MM.1S (cell line): ENCODE results near the gene CNGB1.

ENCODE experiments used
- DNase-seq: peaks from one replicate; pipeline ENCODE4 v3.0.0-alpha.2; 2015
- H2AFZ ChIP-seq: fragments of 300-600 bp; sonication (generic); 2 replicates; pipeline ENCODE4 v1.6.0; 2016; ENCODE audit warnings: antibody characterized with exemption, low read length
- H3F3A ChIP-seq: fragments of 300-600 bp; sonication (generic); 2 replicates; pipeline ENCODE4 v1.6.1; 2016; ENCODE audit warnings: mild to moderate bottlenecking, antibody characterized with exemption, low read length, moderate library complexity, mixed read lengths; ENCODE audit not compliant: insufficient read depth
- H3K27ac ChIP-seq: fragments of 300-600 bp; sonication (generic); 2 replicates; pipeline ENCODE4 v1.5.1; 2016; ENCODE audit warnings: mild to moderate bottlenecking, low read length
- H3K27me3 ChIP-seq: fragments of 300-600 bp; sonication (generic); replicated peaks from 2 replicates; pipeline ENCODE4 v1.6.0; 2016; ENCODE audit warnings: low read length; ENCODE audit not compliant: insufficient read depth
- H3K36me3 ChIP-seq: fragments of 300-600 bp; sonication (generic); replicated peaks from 2 replicates; pipeline ENCODE4 v1.6.1; 2016; ENCODE audit warnings: mild to moderate bottlenecking, low read length, mixed read lengths; ENCODE audit not compliant: insufficient read depth
- H3K4me1 ChIP-seq: fragments of 300-600 bp; sonication (generic); 2 replicates; pipeline ENCODE4 v1.6.1; 2016; ENCODE audit warnings: low read length, mixed read lengths
- H3K4me2 ChIP-seq: fragments of 300-600 bp; sonication (generic); 2 replicates; pipeline ENCODE4 v1.6.0; 2016; ENCODE audit warnings: low read depth, low read length
- H3K4me3 ChIP-seq: fragments of 300-600 bp; sonication (generic); 2 replicates; pipeline ENCODE4 v1.5.1; 2016; ENCODE audit warnings: low read length, mixed read lengths
- H3K79me2 ChIP-seq: fragments of 300-600 bp; sonication (generic); 2 replicates; pipeline ENCODE4 v1.6.1; 2016; ENCODE audit warnings: mixed run types, low read length, mixed read lengths
- H3K9ac ChIP-seq: fragments of 300-600 bp; sonication (generic); 2 replicates; pipeline ENCODE4 v1.6.1; 2016; ENCODE audit warnings: low read length, mixed read lengths
- H3K9me2 ChIP-seq: fragments of 300-600 bp; sonication (generic); replicated peaks from 2 replicates; pipeline ENCODE4 v1.6.1; 2016; ENCODE audit warnings: mild to moderate bottlenecking, low read length, mixed read lengths; ENCODE audit not compliant: insufficient read depth
- H3K9me3 ChIP-seq: fragments of 300-600 bp; sonication (generic); replicated peaks from 2 replicates; pipeline ENCODE4 v1.6.1; 2016; ENCODE audit warnings: mild to moderate bottlenecking, low read length, mixed read lengths; ENCODE audit not compliant: insufficient read depth
- H4K20me1 ChIP-seq: fragments of 300-600 bp; sonication (generic); 2 replicates; pipeline ENCODE4 v1.6.1; 2016; ENCODE audit warnings: mild to moderate bottlenecking, low read length, moderate library complexity, mixed read lengths; ENCODE audit not compliant: insufficient read depth
- CTCF ChIP-seq: fragments of 300-600 bp; sonication (generic); IDR thresholded peaks from 2 replicates; pipeline ENCODE4 v1.5.1; 2016; ENCODE audit warnings: antibody characterized with exemption, low read length, mixed read lengths
- EZH2 ChIP-seq: fragments of 300-600 bp; sonication (generic); optimal IDR thresholded peaks from 2 replicates; pipeline ENCODE3; 2017; ENCODE audit warnings: low read depth, mild to moderate bottlenecking, antibody characterized with exemption, low read length, mixed read lengths
- EZH2phosphoT487 ChIP-seq: fragments of 300-600 bp; sonication (generic); IDR thresholded peaks from 2 replicates; pipeline ENCODE4 v1.6.1; 2018; ENCODE audit warnings: antibody characterized with exemption, low read length

The CNGB1 gene

GRCh38 chr16:57924514-57924913 lies 46.4 kb downstream of the CNGB1 start:
- DNase-seq = no peak
- Histone ChIP-seq H3K9me2 (no peaks in the 10 kb centered on the region), H3K9ac (no peak overlapping the region), H4K20me1 (no peaks in the 10 kb centered on the region), H3K79me2 (no peaks in the 10 kb centered on the region), H3K4me3 (no peak overlapping the region), H3F3A (peaks cover 4% of the 10 kb centered on the region; the same call in 1 of the 2 replicates), H2AFZ (no peak overlapping the region), H3K27me3 (no peaks in the 10 kb centered on the region), H3K36me3 (no peaks in the 10 kb centered on the region), H3K9me3 (no peaks in the 10 kb centered on the region), H3K4me1 (peaks cover 22% of the 10 kb centered on the region), H3K27ac (no peak overlapping the region), H3K4me2 (no peak overlapping the region)
- no peak for TF ChIP-seq EZH2
- TF ChIP-seq EZH2phosphoT487 = no peak
- no peak for TF ChIP-seq CTCF

- TF ChIP-seq CTCF = no peak
- no peak for TF ChIP-seq EZH2phosphoT487
- TF ChIP-seq EZH2 = no peak
- Histone ChIP-seq H3K27me3 (no peaks in the 10 kb centered on the region), H3K27ac (no peak overlapping the region), H2AFZ (no peak overlapping the region), H3K4me1 (peaks cover 22% of the 10 kb centered on the region), H4K20me1 (no peaks in the 10 kb centered on the region), H3K79me2 (no peaks in the 10 kb centered on the region), H3F3A (peaks cover 4% of the 10 kb centered on the region; the same call in 1 of the 2 replicates), H3K4me2 (no peak overlapping the region), H3K4me3 (no peak overlapping the region), H3K36me3 (no peaks in the 10 kb centered on the region), H3K9me3 (no peaks in the 10 kb centered on the region), H3K9me2 (no peaks in the 10 kb centered on the region), H3K9ac (no peak overlapping the region)
- no peak for DNase-seq
Observed at GRCh38 chr16:57923841-57924240, 47.1 kb downstream of the CNGB1 start.

- Histone ChIP-seq H3K4me2 (no peak overlapping the region), H3K4me1 (peaks cover 22% of the 10 kb centered on the region), H4K20me1 (no peaks in the 10 kb centered on the region), H3F3A (peaks cover 4% of the 10 kb centered on the region; the same call in 1 of the 2 replicates), H3K9ac (no peak overlapping the region), H3K27ac (no peak overlapping the region), H2AFZ (no peak overlapping the region), H3K4me3 (no peak overlapping the region), H3K36me3 (no peaks in the 10 kb centered on the region), H3K9me3 (no peaks in the 10 kb centered on the region), H3K27me3 (no peaks in the 10 kb centered on the region), H3K9me2 (no peaks in the 10 kb centered on the region), H3K79me2 (no peaks in the 10 kb centered on the region)
- no peak for DNase-seq
- TF ChIP-seq EZH2 (no peak), CTCF (no peak), EZH2phosphoT487 (no peak)
Observed at GRCh38 chr16:57923418-57923817, 47.5 kb downstream of the CNGB1 start.
